OCI-LY7 (cell line): ENCODE measurements around the gene PHF12. TPM values are rescaled to one million over a fixed set of nuclear protein-coding genes. Genes with fewer than 3 reads are reported as not detected.

ENCODE experiments used
- BruUV-seq: library from RNA; stranded (reverse); fragments of 400-500 nt; replicated peaks from 2 replicates; lab custom pipeline; 2021; lab: Mats Ljungman, UMichigan
- CTCF ChIA-PET: fragments of 300-600 bp; sonication (Branson Sonifier 250); formaldehyde crosslinking; loops from one replicate; lab custom pipeline; 2022; ENCODE audit warnings: antibody characterized with exemption; ENCODE audit not compliant: unreplicated experiment; lab: Charles Lee
- POLR2A ChIA-PET: fragments of 300-600 bp; sonication (Branson Sonifier 250); formaldehyde crosslinking; loops from one replicate; lab custom pipeline; 2022; ENCODE audit warnings: antibody characterized with exemption; lab: Charles Lee
- DNase-seq: peaks from one replicate; pipeline ENCODE4 v3.0.0-alpha.2; 2015; ENCODE audit warnings: low spot score
- H2AFZ ChIP-seq: fragments of 200-600 bp; sonication (generic), shearing (Covaris generic); 2 replicates; pipeline ENCODE4 v1.6.1; 2014; ENCODE audit warnings: mild to moderate bottlenecking, antibody characterized with exemption, low read length, moderate library complexity
- H3K27ac ChIP-seq: fragments of 200-600 bp; sonication (generic); 2 replicates; pipeline ENCODE4 v1.5.1; 2014; ENCODE audit warnings: mixed run types, low read depth, mild to moderate bottlenecking, moderate library complexity, low read length, inconsistent platforms; ENCODE audit not compliant: poor library complexity, severe bottlenecking
- H3K36me3 ChIP-seq: fragments of 200-600 bp; sonication (generic); 2 replicates; pipeline ENCODE4 v1.6.1; 2014; ENCODE audit warnings: mild to moderate bottlenecking, antibody characterized with exemption, low read length, moderate library complexity, mixed read lengths; ENCODE audit not compliant: insufficient read depth
- H3K4me1 ChIP-seq: fragments of 200-600 bp; sonication (generic); 2 replicates; pipeline ENCODE4 v1.5.1; 2014; ENCODE audit warnings: mild to moderate bottlenecking, low read length; ENCODE audit not compliant: insufficient read depth, poor library complexity, severe bottlenecking
- H3K4me2 ChIP-seq: fragments of 200-600 bp; sonication (generic); 2 replicates; pipeline ENCODE4 v1.6.1; 2014; ENCODE audit warnings: mild to moderate bottlenecking, low read length
- H3K4me3 ChIP-seq: fragments of 200-600 bp; sonication (generic); 2 replicates; pipeline ENCODE4 v1.5.1; 2014; ENCODE audit warnings: mild to moderate bottlenecking, low read depth, low read length; ENCODE audit not compliant: poor library complexity, severe bottlenecking
- H3K79me2 ChIP-seq: fragments of 200-600 bp; sonication (generic); 2 replicates; pipeline ENCODE4 v1.6.1; 2016; ENCODE audit warnings: low read depth, mild to moderate bottlenecking, low read length, moderate library complexity, mixed read lengths; ENCODE audit not compliant: insufficient read depth
- H3K9me2 ChIP-seq: fragments of 200-600 bp; sonication (generic); 2 replicates; pipeline ENCODE4 v1.6.1; 2016; ENCODE audit warnings: mild to moderate bottlenecking, low read length, mixed read lengths; ENCODE audit not compliant: insufficient read depth
- H3K9me3 ChIP-seq: fragments of 200-600 bp; sonication (generic); 2 replicates; pipeline ENCODE4 v1.6.1; 2014; ENCODE audit warnings: mild to moderate bottlenecking, mixed run types, low read length, mixed read lengths
- H4K20me1 ChIP-seq: fragments of 200-600 bp; sonication (generic); 2 replicates; pipeline ENCODE4 v1.6.1; 2014; ENCODE audit warnings: mild to moderate bottlenecking, antibody characterized with exemption, low read length, moderate library complexity, mixed read lengths; ENCODE audit not compliant: insufficient read depth
- EZH2phosphoT487 ChIP-seq: fragments of 200-600 bp; sonication (generic); IDR thresholded peaks from 2 replicates; pipeline ENCODE4 v1.6.1; 2018; ENCODE audit warnings: low read depth, borderline replicate concordance, mild to moderate bottlenecking, mixed run types, antibody characterized with exemption, low read length, moderate library complexity, mixed read lengths
- intact Hi-C: fragments of 100-400 bp; cut with micrococcal nuclease; formaldehyde crosslinking; loops from one replicate; pipeline ENCODE4 v1.10.0; 2022; ENCODE audit not compliant: unreplicated experiment
- total RNA-seq, 2 experiments: library from RNA; depleted of rRNA in 1 of 2; stranded (reverse); fragments of >200 nt in 1 of 2; shearing (Covaris generic) in 1 of 2; gene quantifications; 2 replicates each; pipeline ENCODE4 v1.2.3, GENCODE V29; 2014 to 2022
- TF ChIP-seq, protein P1 (sequence below): fragments of 200-600 bp; sonication (generic); conservative IDR thresholded peaks from 2 replicates; pipeline ENCODE4 v1.5.1; 2014; ENCODE audit warnings: mild to moderate bottlenecking, antibody characterized with exemption, low read length, moderate library complexity, mixed read lengths

PHF12 gene
- total RNA-seq, 2 experiments from 2014 or later, result 40.6 to 62.5 TPM

DNA sequence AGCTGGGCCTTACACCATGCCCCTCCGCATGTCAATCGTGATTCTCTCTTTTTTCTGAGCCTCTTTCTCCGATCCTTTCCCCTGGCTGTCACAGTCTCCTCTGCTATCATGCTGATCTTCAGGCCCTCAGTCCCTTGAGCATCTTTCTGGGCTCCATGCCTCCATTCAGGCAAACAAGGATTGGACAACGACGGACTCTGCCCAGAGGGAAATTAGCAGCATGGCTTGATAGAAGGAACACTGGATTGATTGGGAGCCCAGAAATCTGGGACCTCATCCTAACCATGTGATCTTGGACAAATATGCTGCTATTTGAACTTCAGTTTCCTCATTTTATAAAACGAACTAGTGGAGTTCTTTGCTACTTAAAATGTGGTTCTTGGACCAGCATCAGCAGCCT is 19.6 kb upstream of the PHF12 start:
- no TSS peak for BruUV-seq
- POLR2A ChIA-PET, result no interaction called here

DNA sequence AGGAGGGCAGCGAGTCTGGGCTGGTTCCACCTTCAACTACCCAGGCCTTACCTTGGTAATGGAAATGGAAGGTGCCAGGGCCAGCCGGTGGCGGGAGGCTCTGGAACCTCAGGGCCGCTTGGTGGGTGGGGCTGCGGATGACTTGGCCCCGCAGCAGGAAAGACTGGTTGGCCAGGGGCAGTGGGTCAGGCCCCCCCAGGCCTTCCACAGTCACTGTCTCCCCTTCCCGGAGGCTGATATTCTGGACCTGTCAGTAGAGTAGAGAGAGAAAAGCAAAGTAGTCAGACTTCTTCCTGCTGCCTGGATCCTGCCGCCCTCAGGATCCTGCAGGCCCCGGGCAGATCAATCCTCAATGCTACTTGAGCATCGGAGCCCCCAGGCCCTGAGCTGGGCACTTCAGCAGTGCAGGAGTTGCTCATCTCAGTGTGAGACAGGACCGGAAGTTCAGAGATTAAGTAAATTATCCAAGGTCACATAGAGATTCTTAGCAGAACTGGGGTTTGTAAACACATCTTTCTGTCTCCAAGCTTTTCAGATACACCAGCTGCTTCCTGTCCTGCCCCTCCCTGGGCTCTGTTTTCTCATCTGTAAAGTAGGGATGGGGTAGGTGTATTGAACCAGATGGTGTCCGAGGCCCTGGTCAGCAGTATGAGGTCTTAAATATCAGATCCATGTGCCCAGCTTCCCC is 18.5 kb upstream of the PHF12 start:
- no peak overlapping the region for H3K27ac ChIP-seq
- no peak overlapping the region for H2AFZ ChIP-seq
- DNase-seq, result no peak
- H3K9me3 ChIP-seq, result no peaks in the 10 kb centered on the region
- no TSS peak for BruUV-seq
- ChIA-PET POLR2A (interaction anchor here (0.5 kb wide), 1 partner anchor 178 kb away, joined by 4 read pairs; no protein-coding TSS in a partner anchor), CTCF (no interaction called here)
- no peak for TF ChIP-seq EZH2phosphoT487
- TF ChIP-seq, protein P1, sequence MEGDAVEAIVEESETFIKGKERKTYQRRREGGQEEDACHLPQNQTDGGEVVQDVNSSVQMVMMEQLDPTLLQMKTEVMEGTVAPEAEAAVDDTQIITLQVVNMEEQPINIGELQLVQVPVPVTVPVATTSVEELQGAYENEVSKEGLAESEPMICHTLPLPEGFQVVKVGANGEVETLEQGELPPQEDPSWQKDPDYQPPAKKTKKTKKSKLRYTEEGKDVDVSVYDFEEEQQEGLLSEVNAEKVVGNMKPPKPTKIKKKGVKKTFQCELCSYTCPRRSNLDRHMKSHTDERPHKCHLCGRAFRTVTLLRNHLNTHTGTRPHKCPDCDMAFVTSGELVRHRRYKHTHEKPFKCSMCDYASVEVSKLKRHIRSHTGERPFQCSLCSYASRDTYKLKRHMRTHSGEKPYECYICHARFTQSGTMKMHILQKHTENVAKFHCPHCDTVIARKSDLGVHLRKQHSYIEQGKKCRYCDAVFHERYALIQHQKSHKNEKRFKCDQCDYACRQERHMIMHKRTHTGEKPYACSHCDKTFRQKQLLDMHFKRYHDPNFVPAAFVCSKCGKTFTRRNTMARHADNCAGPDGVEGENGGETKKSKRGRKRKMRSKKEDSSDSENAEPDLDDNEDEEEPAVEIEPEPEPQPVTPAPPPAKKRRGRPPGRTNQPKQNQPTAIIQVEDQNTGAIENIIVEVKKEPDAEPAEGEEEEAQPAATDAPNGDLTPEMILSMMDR, result no peak
- no peaks in the 10 kb centered on the region for H3K79me2 ChIP-seq
- no peak overlapping the region for H3K4me2 ChIP-seq
- no peaks in the 10 kb centered on the region for H4K20me1 ChIP-seq
- H3K9me2 ChIP-seq, result no peaks in the 10 kb centered on the region
- H3K4me3 ChIP-seq, result no peak overlapping the region
- no peaks in the 10 kb centered on the region for H3K36me3 ChIP-seq
- peaks cover 15% of the 10 kb centered on the region for H3K4me1 ChIP-seq
- intact Hi-C loops, result loop anchor here (5.0 kb wide), 1 partner anchor 87 kb away; no protein-coding TSS in a partner anchor

More for the DNA sequence above, 19.6 kb upstream of the PHF12 start:
- Histone ChIP-seq H3K79me2 (no peaks in the 10 kb centered on the region), H2AFZ (no peak overlapping the region), H3K9me2 (no peaks in the 10 kb centered on the region), H3K4me2 (no peak overlapping the region), H4K20me1 (no peaks in the 10 kb centered on the region), H3K4me3 (no peak overlapping the region), H3K4me1 (peaks cover 15% of the 10 kb centered on the region), H3K27ac (no peak overlapping the region), H3K9me3 (no peaks in the 10 kb centered on the region), H3K36me3 (no peaks in the 10 kb centered on the region)
- intact Hi-C loops, result loop anchor here (5.0 kb wide), 1 partner anchor 86 kb away; no protein-coding TSS in a partner anchor
- DNase-seq, result no peak
- CTCF ChIA-PET, result no interaction called here
- TF ChIP-seq, protein P1, result no peak
- no peak for TF ChIP-seq EZH2phosphoT487

DNA sequence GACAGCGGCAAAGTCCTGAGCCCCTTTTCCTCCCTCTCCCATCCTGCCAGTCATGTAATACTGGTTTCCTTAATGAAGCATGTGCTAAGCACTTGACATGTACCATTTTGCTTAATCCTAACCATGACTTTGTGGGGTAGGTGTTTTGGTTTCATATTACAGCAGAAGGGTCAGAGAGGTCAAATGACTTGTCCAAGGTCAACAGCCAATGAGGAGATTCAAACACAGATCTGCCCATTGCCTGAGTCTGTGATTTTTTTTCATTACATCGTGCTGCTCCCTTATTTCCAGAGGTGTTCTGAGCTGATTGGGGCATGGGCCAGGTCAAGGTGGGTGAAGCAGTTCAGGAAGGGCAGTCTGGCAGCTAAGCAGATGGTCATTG is 17.6 kb upstream of the PHF12 start:
- no peaks in the 10 kb centered on the region for H3K36me3 ChIP-seq
- no peak overlapping the region for H3K4me3 ChIP-seq
- no peak overlapping the region for H2AFZ ChIP-seq
- no peaks in the 10 kb centered on the region for H3K9me3 ChIP-seq
- H3K4me2 ChIP-seq, result no peak overlapping the region
- DNase-seq, result no peak
- TF ChIP-seq, protein P1, result no peak
- no peak for TF ChIP-seq EZH2phosphoT487
- intact Hi-C loops, result no loop called here
- no peak overlapping the region for H3K27ac ChIP-seq
- CTCF ChIA-PET, result no interaction called here
- peaks cover 15% of the 10 kb centered on the region for H3K4me1 ChIP-seq
- H3K9me2 ChIP-seq, result no peaks in the 10 kb centered on the region
- no peaks in the 10 kb centered on the region for H3K79me2 ChIP-seq
- no TSS peak for BruUV-seq
- H4K20me1 ChIP-seq, result no peaks in the 10 kb centered on the region
- POLR2A ChIA-PET, result no interaction called here
